GM18907 (cell line): ENCODE results near the gene GOLGA8Q.
"Not testable (repeated sequence)": the region's sequence is repeated elsewhere in the genome, so short reads cannot be mapped to it uniquely, and the experiment has no call there.

Experiments
- ATAC-seq: cut with Tn5 transposase; IDR thresholded peaks from one replicate; pipeline ENCODE4 v1.9.1; 2021; ENCODE audit warnings: mild to moderate bottlenecking, moderate library complexity; ENCODE audit not compliant: unreplicated experiment

The GOLGA8Q gene

GRCh38 chr15:30551750-30552149 lies at the start of gene GOLGA8Q:
TSS of gene GOLGA8Q (plus strand) at chr15:30552050. CDS start at chr15:30552078, 28 bp downstream.
- not testable (repeated sequence) for ATAC-seq

- ATAC-seq, result not testable (repeated sequence)
These were observed 48.7 kb upstream of the GOLGA8Q start for GRCh38 chr15:30502904-30503781.

- ATAC-seq, result not testable (repeated sequence)
These were observed 47.5 kb upstream of the GOLGA8Q start for GRCh38 chr15:30504162-30504843.

- not testable (repeated sequence) for ATAC-seq
These were observed 37.3 kb upstream of the GOLGA8Q start for GRCh38 chr15:30514545-30514944.

DNA sequence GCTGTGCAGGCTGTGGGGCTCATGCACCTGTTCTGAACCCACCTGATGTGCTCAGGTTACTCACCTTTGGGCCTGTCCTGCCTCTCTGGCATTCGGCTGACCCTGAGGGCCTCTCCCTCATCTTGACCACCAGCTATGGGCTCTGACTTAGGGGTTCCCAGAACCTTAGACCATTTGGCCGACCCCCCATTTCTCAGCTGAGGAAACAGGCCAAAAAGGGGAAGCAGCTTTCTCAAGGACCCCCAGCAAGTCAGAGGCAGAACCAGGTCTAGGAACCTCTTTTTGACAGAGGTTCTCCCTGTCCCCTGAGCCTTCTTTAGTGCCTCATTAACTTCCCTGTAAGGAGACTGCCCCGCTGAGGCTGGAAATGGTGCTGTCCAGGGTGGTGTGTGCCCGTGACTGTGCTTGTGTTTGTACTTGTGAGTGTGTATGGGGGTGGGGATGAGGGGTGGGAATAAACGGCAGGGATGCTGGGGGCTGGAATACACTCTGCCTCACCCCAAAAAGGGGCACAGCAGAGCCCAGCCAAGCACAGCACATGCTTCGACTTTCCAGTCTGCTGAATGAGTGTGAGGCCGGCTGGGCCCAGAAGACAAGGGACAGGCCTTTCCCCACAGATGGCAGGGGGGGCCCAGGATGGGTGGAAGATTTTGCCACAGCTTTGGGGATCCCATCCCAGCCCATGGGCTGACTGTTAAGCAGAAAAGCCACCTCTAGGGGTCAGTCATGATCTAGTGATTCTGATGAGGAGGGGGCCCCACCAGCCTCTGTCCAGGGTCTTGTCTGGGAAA lies 28.2 kb upstream of the GOLGA8Q start:
- not testable (repeated sequence) for ATAC-seq

- not testable (repeated sequence) for ATAC-seq
These were observed 25.9 kb upstream of the GOLGA8Q start for GRCh38 chr15:30525912-30526311.

- not testable (repeated sequence) for ATAC-seq
These were observed 22.8 kb upstream of the GOLGA8Q start for GRCh38 chr15:30529049-30529448.

GRCh38 chr15:30566949-30567348 lies 15.1 kb downstream of the GOLGA8Q start:
- ATAC-seq, result not testable (repeated sequence)

DNA sequence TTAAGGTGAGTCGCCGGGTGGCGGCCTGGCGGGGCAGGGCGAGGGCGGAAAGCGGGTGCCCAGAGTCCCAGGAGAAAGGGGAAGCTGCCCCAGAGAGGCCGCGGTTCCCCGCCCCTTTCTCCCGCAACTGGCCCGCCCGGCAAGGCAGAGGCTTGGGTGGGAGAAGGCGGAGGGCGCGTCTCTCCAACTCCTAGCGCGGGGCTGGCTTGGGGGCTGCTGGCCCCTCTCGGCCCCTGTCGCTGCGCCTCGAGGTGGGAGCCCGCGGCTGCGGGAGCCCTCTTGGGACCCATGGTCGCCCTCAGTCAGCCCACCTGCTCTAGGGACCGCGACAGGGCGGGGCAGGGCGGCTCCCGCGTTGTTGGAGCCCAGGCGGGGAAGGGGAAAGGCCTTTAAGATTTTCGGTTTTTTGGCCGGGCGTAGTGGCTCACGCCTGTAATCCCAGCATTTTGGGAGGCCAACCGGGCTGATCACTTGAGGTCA lies 21.2 kb downstream of the GOLGA8Q start:
- ATAC-seq, result not testable (repeated sequence)

DNA sequence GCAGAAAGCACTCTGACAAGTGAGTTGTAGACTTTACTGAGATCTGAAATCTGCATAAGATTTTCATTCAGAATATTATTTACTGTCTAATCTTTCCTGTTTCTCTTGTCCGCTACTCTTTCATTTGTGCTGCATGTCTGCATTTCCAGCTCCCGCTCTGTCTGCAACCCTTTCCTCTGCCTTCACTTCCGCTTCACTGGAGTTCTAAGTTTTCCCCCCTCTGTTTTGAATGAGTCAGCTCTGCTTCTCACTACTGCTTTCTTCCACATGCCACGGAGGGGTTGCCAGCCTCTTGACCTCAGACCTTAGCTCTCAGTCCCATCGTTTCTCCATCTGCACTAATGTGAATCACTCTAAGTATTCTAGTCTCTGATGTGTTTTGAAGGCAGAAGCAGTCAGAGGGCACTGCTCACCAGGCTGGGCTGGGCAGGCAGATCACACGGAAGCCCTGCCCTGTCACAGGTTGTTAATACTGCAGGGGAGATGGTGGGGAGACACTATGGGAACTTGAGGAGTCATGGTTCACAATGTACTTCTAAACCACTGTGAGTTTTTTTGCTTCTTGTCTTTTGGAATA lies 27.6 kb downstream of the GOLGA8Q start:
- not testable (repeated sequence) for ATAC-seq

- ATAC-seq, result not testable (repeated sequence)
These were observed 28.9 kb downstream of the GOLGA8Q start for GRCh38 chr15:30580716-30581115.

- not testable (repeated sequence) for ATAC-seq
These were observed 47.1 kb downstream of the GOLGA8Q start for GRCh38 chr15:30598953-30599352.

GRCh38 chr15:30603796-30604195 lies 51.9 kb downstream of the GOLGA8Q start, which contains the start of gene GOLGA8H:
TSS of gene GOLGA8H (plus strand) at chr15:30604028. CDS start at chr15:30604126, 98 bp downstream.
- ATAC-seq, result not testable (repeated sequence)
